ENCODE measurements around the gene CENATAC.
"Not testable (repeated sequence)": the region's sequence is repeated elsewhere in the genome, so short reads cannot be mapped to it uniquely, and the experiment has no call there.

The CENATAC gene

GRCh38 chr11:119028346-119029068 lies 30.6 kb downstream of the CENATAC start:
- no peak for DNase-seq

DNA sequence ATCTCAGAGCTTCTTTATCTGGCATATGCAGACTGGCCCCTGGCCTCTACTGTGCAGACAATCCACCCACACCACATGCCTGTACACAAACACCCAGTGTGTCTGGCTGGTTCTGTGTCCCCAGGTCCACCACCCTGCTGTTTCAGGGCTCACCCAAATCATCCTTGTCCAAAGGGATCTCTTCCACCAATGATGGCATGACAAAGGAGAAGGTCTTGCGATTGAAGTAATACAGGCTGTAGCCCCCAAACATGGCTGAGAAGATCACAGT lies 31.1 kb downstream of the CENATAC start:
- DNase-seq = no peak

DNA sequence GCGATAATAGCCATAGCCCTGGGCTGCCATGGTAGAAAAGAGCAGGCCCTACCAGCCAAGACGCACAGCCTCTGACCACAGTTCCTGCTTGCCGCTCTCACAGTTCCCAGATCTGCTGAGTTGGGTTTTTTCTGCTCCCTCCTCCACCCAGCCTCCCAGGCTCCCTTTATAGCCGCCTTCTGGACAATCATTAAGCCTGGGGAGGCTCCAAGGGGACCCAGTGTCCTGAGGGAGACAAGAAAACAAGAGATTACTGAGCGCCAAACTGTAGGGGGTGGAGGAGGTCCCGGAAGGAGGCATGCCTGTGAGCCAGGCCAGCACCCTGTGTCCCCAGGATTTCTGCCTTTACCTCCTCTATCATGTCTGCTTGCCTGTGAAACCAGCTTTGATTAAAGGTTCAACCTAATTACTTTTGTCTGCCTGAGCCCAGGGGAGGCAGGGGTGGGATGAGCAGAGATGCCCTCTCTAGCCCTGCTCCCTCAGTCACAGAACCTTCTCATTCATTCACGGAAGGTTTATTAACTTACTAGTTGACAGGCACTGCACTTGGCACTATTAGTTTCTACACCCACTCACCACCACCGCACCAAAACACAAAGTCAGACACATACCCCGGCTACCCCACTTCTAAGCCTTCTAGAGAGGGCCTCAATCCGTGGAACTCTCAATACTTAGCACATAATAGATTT lies 31.5 kb downstream of the CENATAC start:
- no peak for DNase-seq

- no peak for DNase-seq
Measured at GRCh38 chr11:119030029-119030328, 32.0 kb downstream of the CENATAC start.

DNA sequence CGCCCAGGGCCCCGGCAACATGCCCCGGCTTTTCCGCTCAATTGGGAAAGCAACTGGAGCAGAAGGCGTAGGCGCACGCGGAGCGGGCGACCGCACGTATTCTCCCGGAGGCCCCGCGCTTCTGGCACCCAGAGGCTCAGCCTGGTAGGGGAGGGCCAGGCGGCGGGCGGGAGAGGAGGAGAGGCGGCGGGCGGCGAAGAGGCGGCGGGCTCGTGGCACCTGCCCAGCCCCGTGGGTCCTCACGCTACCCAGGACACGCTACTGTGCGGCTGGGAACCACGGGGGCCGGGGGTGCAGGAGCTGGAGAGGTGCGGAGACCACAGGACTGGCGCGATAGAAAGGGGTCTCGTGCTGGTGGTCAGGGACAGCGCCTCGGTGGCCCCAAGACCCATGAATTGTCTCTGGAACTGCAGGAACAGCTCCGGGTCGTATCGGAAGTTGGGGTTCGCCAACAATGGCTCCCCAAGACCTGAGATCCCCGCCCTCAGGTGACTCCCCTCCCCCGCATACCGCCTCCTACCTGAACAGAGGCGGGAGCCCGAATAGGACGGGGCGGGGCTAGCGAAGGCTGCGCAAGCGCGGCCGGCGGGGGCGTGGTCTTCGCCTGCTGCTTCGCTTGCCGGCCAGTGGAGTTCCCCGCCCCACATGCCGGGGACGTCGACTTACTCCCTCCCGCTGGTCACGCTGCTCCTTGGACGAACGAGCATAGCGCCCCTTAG lies 32.5 kb downstream of the CENATAC start, which contains the start of gene SLC37A4:
Gene SLC37A4 (minus strand): TSS at position 549 of the 719 bp plus-strand sequence.
- peak; percentile 91 for DNase-seq

DNA sequence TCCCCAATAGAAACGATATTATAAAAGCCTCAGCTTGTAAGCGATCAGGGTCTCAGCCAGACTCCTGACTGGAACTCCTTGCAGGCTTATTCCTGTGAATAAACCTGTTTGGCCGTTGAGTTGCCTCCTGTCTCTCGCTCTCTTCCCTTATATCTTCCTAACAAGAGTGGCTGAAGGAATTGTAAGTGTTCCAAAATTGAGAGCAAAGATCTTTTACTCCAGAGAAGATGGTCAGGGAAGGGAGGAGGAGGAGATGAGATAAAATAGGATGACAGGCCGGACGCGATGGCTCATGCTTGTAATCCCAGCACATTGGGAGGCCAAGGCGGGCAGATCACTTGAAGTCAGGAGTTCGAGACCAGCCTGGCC lies 34.0 kb downstream of the CENATAC start:
- no peak for DNase-seq

DNA sequence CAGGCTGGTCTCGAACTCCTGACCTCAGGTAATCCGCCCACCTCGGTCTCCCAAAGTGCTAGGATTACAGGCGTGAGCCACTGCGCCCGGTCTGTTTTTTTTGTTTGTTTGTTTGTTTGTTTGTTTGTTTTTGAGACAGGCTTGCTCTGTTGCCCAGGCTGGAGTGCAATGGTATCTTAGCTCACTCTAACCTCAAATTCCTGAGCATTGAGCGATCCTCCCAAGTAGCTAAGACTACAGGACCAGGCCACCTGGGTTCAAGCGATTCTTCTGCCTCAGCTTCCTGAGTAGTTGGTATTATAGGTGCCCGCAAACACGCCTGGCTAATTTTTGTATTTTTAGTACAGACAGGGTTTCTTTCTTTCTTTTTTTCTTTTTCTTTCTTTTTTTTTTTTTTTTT lies 35.5 kb downstream of the CENATAC start:
- DNase-seq = not testable (repeated sequence)

- DNase-seq = no peak
Measured at GRCh38 chr11:119034813-119035212, 36.9 kb downstream of the CENATAC start.

DNA sequence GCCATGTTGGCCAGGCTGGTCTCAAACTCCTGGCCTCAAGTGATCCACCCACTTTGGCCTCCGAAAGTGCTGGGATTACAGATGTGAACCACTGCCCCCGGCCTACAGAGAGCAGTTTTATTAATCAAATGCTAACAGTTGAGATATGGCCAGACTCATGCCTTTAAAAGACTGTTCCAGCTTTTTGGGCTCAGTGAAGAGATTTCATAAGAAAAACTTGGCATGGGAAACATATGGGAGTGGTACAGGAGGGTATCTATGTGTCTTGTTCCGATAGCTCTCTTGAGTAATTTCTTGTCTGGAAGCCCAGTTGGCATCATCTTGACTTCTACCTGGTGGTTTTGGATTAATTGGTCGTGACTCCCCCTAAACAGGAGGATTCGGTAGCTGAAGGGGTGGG lies 40.9 kb downstream of the CENATAC start:
- DNase-seq = no peak

GRCh38 chr11:119039471-119039870 lies 41.5 kb downstream of the CENATAC start:
- not testable (repeated sequence) for DNase-seq

GRCh38 chr11:119041821-119042514 lies 44.0 kb downstream of the CENATAC start:
- DNase-seq = no peak

GRCh38 chr11:119042927-119043326 lies 45.0 kb downstream of the CENATAC start:
- no peak for DNase-seq

DNA sequence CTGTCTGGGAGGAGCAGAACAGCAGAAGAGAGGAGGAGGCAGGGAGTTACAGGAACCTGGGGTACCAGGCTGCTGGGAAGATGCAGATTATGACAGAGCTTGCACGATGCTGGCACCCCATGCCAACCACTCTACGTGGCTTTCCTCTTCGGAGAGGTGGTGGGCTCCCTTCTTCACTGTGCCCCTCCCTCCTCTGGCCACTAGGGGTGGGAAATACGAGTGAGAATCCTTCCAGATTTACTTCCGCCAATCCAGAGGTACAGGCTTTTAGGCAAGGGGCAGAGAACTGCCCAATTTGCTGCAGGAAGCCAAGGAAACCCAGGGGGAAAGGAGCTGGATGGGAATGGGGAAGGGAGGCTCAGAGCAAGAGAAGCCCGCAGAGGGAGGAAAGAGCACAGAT lies 46.8 kb downstream of the CENATAC start:
- DNase-seq = no peak

DNA sequence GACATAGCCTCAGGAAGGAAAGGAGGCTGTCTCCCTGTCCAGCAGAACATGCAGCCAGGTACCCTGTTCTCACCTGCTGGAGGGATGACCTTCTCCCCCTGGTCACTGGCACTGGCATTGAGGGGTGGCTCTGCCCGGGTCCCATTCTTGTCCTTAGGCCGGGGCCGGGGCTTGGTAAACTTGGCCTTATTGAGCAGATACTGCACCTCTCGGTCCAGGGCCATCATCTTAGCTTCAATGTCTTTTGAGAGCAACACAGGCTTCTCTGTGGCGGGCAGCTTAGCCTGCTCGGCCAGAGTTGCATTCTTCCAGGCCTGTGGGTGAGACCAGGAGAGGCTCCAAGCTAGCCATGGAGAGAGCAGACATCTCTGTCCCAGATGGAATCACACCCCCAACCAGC lies 48.6 kb downstream of the CENATAC start:
- no peak for DNase-seq

DNA sequence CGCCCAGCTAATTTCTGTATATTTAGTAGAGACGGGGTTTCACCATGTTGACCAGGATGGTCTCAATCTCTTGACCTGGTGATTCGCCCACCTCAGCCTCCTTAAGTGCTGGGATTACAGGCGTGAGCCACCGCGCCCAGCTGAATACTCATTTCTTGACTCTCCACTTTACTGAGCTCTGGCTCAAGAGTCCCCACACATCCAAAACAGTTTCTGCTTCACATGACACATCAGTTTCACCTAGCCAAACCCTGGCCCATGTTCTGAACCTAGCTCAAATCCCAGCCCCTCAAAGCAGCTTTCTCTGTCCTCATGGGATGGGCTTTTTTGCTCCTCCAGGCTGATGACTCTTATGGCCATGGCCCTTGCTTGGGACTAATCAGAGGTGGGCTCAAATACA lies 49.3 kb downstream of the CENATAC start:
- no peak for DNase-seq

DNA sequence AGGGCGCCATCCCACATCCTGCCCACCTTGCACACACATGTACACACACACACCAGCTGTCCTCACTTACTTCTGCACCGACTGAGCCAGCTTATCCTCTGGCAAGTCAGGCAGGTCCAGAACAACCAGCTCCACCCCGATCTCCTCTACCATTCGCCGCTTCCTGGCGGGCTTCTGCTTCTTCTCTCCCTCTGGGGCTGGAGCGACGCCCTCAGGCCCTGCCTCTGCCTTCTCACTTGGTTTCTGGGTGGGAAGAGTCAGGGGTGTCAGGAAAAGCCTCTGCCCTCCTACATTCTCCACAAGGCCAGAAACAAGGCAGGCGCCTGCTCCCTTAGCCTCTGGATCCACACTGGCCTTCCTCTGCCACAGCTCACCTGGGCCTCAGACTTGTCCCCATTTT lies 50.7 kb downstream of the CENATAC start:
- DNase-seq = no peak

GRCh38 chr11:119049081-119049480 lies 51.1 kb downstream of the CENATAC start:
- DNase-seq = no peak

DNA sequence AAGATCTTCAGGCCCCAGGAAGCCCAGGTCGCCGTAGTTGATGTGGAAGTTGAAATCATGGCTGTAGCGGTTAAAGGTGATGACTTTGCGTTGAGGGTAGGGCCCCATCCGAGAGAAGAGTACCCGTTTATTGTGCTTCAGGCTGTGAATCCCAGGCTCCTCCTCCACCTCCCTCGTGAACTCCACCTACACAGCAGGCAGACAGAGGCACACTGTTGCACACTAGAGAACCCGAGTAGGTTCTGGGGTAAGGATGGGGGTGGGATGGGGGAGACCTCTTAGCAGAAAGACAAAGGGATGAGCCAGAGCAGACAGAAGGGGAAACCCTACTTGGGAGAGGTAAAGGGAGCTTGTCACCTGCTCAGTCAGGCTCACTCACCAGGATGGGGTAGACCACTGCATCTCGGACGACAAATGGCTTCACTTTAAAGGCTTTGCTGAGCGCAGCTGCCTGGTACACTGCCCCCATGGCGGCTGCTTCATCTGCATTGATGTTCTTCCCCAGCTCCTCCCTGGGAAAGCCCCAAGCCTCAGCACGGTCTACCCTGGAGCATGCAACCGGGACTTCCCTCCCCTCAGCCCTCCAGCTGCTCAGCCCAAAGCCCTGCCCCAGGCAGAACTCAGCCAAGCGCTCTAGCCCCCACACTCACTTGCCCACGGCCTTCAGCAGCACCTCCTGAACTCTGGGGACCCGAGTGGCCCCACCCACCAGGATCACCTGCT lies 53.7 kb downstream of the CENATAC start:
- no peak for DNase-seq

DNA sequence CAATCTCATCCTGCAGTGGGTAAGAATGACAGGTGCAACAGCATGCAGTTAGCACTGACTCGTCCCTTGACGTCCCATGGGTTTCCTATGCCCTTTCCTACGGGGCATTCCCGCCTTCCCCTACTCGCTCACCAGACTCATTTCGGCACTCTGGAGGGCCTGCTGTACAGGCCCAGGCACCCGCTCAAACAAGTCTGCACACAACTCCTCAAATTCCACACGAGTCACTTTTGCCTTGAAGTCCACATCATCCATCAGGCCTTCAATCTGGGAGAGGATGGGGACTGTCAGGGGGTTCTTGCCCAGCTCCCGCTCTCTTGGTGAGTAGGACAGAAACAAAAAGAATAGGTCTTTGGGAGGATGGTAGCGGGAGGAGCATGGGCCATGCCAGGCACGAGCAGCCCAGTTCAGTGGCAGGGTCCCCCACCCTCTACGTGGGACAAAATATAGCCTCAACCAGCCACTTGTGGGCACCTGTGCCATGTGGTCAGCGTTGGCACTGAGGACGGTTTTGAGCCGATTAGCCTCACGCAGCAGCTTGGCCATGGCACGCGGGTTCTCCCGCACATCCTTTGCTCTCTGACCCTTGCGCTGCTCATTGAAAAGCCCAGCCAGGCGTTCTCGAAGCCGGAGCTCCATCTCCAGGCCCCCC lies 54.4 kb downstream of the CENATAC start:
- no peak for DNase-seq

DNA sequence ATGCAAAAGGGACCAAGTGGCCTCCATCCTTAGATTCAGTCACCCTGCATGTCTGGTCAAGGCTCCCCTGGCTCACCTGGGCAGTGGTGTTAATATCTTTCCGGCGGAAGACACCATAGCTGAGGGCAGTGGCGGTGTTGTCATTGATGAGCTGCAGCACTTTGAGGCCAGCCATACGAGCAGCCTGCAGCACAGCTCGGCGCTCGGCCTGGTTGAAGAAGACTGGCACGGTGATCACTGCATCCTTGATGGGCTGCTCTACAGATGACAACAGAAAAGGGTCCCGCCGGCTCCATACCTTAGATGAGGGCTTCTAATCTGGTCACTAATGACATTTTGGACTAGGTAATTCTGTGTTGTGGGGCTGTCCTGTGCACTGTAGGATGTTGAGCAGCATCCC lies 56.5 kb downstream of the CENATAC start:
- DNase-seq = no peak

- no peak for DNase-seq
Measured at GRCh38 chr11:119055901-119056300, 58.0 kb downstream of the CENATAC start.

DNA sequence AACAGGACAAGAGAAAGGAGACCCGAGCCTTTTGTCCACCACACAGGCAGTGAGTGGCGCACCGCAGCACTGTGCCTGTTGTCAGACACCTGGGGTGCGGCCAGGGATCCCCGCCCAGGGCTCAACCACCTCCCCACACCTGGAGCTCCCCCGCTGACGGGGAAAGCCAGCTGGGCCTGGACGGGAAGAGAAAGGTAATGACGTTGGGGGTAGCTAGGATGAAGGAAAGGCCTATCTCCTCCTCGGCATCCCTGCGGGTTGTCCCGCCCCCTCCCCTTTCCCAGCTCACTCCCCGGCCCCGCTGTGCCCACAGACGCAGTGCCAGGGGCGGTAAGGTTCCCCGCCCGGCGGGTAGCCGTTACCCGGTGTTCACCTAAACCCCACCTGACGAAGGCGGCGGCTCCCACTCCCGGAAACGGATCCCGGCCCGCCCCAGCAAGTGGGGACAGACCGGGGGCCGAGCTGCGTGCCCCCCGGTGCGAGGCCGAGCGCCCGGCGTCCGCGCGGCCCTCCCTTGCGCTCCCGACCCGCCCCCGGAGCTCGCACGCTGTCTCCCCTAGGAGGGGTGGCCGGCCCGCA lies 58.6 kb downstream of the CENATAC start:
- no peak for DNase-seq
